Endothelial cell (in vitro differentiated cells): ENCODE measurements around the gene CASZ1. TPM values are rescaled to one million over a fixed set of nuclear protein-coding genes. Genes with fewer than 3 reads are reported as not detected.

Experiments
- DNase-seq: peaks from one replicate; pipeline ENCODE4 v3.0.0; 2021; ENCODE audit warnings: low spot score
- H3K27ac Mint-ChIP-seq: one replicate; pipeline ENCODE4 v1.8.0; 2021; ENCODE audit warnings: mixed read lengths, inconsistent platforms; ENCODE audit not compliant: unreplicated experiment
- H3K27me3 Mint-ChIP-seq: one replicate; pipeline ENCODE4 v1.8.0; 2021; ENCODE audit warnings: mild to moderate bottlenecking, moderate library complexity, mixed read lengths, inconsistent platforms; ENCODE audit not compliant: unreplicated experiment
- H3K36me3 Mint-ChIP-seq: one replicate; pipeline ENCODE4 v1.8.0; 2021; ENCODE audit warnings: mild to moderate bottlenecking, low read depth, mixed read lengths, inconsistent platforms; ENCODE audit not compliant: unreplicated experiment
- H3K4me1 Mint-ChIP-seq: one replicate; pipeline ENCODE4 v1.8.0; 2021; ENCODE audit warnings: mild to moderate bottlenecking, mixed read lengths, inconsistent platforms; ENCODE audit not compliant: unreplicated experiment
- H3K4me3 Mint-ChIP-seq: one replicate; pipeline ENCODE4 v1.8.0; 2021; ENCODE audit warnings: mild to moderate bottlenecking, mixed read lengths, inconsistent platforms; ENCODE audit not compliant: unreplicated experiment
- H3K9me3 Mint-ChIP-seq: one replicate; pipeline ENCODE4 v1.8.0; 2021; ENCODE audit warnings: mixed read lengths, inconsistent platforms; ENCODE audit not compliant: unreplicated experiment
- total RNA-seq: library from RNA; stranded (reverse); fragmentation: NEBNext Ultra II Directional; extraction: Animal tissue kit (Norgen Biotek cat#: 25700); gene quantifications from one replicate; pipeline ENCODE4 v1.2.1, GENCODE V29; 2021; ENCODE audit not compliant: unreplicated experiment
- TF ChIP-seq, protein P1 (sequence below): fragments of 200-600 bp; sonication (generic); IDR thresholded peaks from one replicate; pipeline ENCODE4 v1.5.0; 2021; ENCODE audit warnings: antibody characterized with exemption; ENCODE audit not compliant: unreplicated experiment

Gene CASZ1
- total RNA-seq, 1 donor from 2014 or later = 6.3 TPM

DNA sequence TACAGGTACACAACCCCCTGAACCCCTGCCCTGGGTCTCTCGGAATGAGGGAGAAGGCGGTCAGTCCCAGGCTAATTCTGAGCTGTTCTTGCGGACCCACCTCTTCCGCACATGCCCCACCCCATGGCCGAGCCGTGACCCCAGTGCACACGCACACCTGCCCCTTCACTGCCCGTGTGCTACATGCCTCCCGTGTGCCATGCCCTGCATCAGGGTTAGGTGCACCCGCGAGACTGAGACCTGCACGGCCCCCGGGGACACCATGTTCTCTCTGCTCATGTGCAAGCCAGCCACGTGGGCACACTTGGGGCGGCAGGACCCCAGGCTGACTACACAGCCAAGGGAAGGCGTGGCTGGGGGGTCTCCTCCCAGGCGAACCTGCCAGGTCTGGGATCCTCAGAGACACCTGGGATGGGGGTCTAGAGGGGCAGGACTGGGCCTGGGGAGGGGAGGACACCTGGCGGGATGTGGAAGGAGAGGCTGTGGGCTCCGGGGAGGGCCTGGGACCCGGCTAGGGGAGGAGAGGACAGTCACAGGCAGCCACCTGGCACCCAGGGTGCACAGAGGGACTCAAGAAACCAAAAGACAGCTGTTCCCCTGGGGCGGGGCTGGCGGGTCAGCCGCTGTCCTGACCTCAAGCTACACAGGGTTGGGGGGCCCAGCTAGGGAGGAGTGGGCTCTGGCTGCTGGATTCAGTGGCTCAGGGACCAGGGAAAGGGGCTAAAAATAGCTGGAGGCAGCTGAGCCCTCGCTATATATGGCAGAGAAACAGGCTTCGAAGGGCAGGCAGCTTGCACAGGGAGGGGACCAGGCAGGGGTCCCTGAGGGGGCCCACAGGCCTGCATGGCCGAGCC lies 133.4 kb downstream of the CASZ1 start:
- TF ChIP-seq, protein P1, sequence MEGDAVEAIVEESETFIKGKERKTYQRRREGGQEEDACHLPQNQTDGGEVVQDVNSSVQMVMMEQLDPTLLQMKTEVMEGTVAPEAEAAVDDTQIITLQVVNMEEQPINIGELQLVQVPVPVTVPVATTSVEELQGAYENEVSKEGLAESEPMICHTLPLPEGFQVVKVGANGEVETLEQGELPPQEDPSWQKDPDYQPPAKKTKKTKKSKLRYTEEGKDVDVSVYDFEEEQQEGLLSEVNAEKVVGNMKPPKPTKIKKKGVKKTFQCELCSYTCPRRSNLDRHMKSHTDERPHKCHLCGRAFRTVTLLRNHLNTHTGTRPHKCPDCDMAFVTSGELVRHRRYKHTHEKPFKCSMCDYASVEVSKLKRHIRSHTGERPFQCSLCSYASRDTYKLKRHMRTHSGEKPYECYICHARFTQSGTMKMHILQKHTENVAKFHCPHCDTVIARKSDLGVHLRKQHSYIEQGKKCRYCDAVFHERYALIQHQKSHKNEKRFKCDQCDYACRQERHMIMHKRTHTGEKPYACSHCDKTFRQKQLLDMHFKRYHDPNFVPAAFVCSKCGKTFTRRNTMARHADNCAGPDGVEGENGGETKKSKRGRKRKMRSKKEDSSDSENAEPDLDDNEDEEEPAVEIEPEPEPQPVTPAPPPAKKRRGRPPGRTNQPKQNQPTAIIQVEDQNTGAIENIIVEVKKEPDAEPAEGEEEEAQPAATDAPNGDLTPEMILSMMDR = no peak
- no peaks in the 10 kb centered on the region for H3K9me3 Mint-ChIP-seq
- no peak for DNase-seq
- peaks cover 24% of the 10 kb centered on the region for H3K4me1 Mint-ChIP-seq
- no peaks in the 10 kb centered on the region for H3K36me3 Mint-ChIP-seq
- H3K27me3 Mint-ChIP-seq = peaks cover 3% of the 10 kb centered on the region
- no peak overlapping the region for H3K27ac Mint-ChIP-seq
- H3K4me3 Mint-ChIP-seq = no peak overlapping the region

GRCh38 chr1:10662090-10662688 lies 134.3 kb downstream of the CASZ1 start:
- H3K4me3 Mint-ChIP-seq = no peak overlapping the region
- TF ChIP-seq, protein P1 = no peak
- no peaks in the 10 kb centered on the region for H3K36me3 Mint-ChIP-seq
- H3K4me1 Mint-ChIP-seq = peaks cover 19% of the 10 kb centered on the region
- peaks cover 3% of the 10 kb centered on the region for H3K27me3 Mint-ChIP-seq
- DNase-seq = no peak
- no peak overlapping the region for H3K27ac Mint-ChIP-seq
- H3K9me3 Mint-ChIP-seq = no peaks in the 10 kb centered on the region

DNA sequence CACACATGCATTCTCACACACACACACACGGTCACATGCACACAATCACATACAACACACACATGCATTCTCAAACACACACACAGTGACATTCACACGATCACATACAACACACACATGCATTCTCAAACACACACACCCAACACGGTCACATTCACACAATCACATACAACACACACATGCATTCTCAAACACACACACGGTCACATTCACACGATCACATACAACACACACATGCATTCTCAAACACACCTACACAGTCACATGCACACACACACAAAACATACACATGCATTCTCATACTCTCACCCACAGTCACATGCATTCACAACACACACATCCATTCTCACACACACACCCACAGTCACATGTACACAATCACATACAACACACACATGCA lies 135.0 kb downstream of the CASZ1 start:
- Mint-ChIP-seq H3K27me3 (peaks cover 3% of the 10 kb centered on the region), H3K9me3 (no peaks in the 10 kb centered on the region), H3K4me1 (peaks cover 12% of the 10 kb centered on the region), H3K27ac (no peak overlapping the region), H3K4me3 (no peak overlapping the region), H3K36me3 (no peaks in the 10 kb centered on the region)
- DNase-seq = no peak
- TF ChIP-seq, protein P1 = no peak

DNA sequence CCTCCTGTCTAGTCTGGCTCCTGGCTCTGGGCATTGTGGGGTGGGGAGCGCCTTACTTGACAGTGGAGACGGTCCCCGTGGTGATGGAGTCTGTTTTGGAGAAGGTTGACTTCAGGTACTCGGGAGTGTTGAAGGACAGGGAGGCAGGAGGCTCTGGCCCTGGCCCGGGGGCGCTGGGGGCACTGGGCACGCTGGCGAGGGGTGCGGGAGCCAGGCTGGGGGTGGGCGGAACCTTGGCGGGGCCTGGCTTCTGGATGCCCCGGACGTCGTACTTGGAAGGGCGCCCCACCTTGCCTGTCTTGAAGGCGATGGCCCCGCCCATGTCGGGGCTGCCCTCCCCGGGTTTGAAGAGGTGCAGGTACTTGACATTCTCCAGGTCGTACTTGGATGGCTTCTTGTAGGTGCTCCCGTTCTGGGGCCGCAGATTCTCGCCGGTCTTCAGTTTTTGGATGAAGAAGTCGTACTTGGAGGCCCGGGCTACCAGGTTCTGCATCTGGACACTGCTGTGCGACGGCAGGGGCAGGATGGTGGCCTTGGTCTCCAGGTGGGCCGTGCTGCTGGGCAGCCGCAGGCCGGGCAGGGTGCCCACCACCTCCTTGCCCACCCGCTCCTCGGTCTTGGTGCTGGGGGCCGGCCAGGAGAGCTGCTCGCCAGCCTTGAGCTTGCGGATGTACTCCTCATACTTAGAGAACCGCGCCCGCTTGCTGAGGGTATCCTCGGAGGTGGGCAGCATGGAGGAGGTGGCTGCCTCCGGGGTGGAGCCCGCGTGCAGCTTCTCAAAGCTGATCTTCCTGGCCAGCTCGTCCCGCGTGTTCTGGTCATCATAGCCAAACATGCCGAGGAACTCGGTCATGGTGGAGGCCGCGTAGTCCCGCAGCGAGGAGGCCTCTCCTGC lies 136.6 kb downstream of the CASZ1 start:
- H3K27ac Mint-ChIP-seq = no peak overlapping the region
- H3K36me3 Mint-ChIP-seq = no peaks in the 10 kb centered on the region
- TF ChIP-seq, protein P1 = no peak
- no peak overlapping the region for H3K4me3 Mint-ChIP-seq
- DNase-seq = no peak
- H3K4me1 Mint-ChIP-seq = peaks cover 5% of the 10 kb centered on the region
- peaks cover 6% of the 10 kb centered on the region for H3K27me3 Mint-ChIP-seq
- H3K9me3 Mint-ChIP-seq = no peaks in the 10 kb centered on the region
